AG04450 (cell line): ENCODE measurements around the gene SLC47A2. TPM values are rescaled to one million over a fixed set of nuclear protein-coding genes. Genes with fewer than 3 reads are reported as not detected.

ENCODE experiments used
- CTCF ChIA-PET: fragments of 300-600, 350-600 bp; formaldehyde crosslinking; extraction: SDS; loops from one replicate; lab custom pipeline; 2022; ENCODE audit warnings: antibody characterized with exemption, inconsistent platforms; lab: Charles Lee
- POLR2A ChIA-PET: fragments of 350-600 bp; formaldehyde crosslinking; extraction: SDS; loops from one replicate; lab custom pipeline; 2021; ENCODE audit warnings: antibody characterized with exemption, inconsistent platforms; lab: Yijun Ruan, JAX
- DNase-seq: peaks from one replicate; pipeline ENCODE4 v3.0.0-alpha.2; 2011; ENCODE audit warnings: low read depth, low spot score
- H3K27ac ChIP-seq: one replicate; pipeline ENCODE4 v1.5.1; 2012; ENCODE audit warnings: low read depth, low read length, control low read depth
- H3K27me3 ChIP-seq: one replicate; pipeline ENCODE4 v1.6.0; 2012; ENCODE audit warnings: low read length; ENCODE audit not compliant: control insufficient read depth, insufficient read depth
- H3K4me3 ChIP-seq: 2 replicates; pipeline ENCODE4 v1.5.1; 2011; ENCODE audit warnings: mild to moderate bottlenecking, low read depth, low read length, control low read depth
- H3K9me3 ChIP-seq: 2 replicates; pipeline ENCODE4 v1.5.1; 2012; ENCODE audit warnings: low read length; ENCODE audit not compliant: control insufficient read depth, insufficient read depth
- polyA plus RNA-seq: library from polyadenylated mRNA; depleted of rRNA; stranded (reverse); fragments of >200 nt; gene quantifications from 2 replicates; pipeline ENCODE4 v1.2.3, GENCODE V29; 2011
- TF ChIP-seq, protein P1 (sequence below): IDR thresholded peaks from 2 replicates; pipeline ENCODE4 v1.5.1; 2011; ENCODE audit warnings: low read depth, low read length, control low read depth, inconsistent platforms

SLC47A2 gene
- polyA plus RNA-seq, 1 experiment: not detected

DNA sequence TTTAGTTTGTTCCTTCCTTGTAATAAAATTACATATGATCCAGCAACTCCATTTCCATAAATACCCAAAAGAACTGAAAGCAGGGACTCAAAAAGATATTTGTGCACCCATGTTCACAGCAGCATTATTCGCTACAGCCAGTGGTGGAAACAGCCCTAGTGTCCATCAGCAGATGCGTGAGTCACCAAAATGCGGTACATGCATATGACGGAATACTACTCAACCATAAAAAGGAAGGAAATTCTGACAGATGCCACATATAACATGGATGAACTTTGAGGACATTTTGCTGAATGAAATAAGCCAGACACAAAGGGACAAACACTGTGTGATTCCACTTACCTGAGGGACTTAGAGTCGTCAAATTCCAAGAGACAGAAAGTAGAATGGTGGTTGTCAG lies 9.1 kb upstream of the SLC47A2 start:
- POLR2A ChIA-PET: no interaction called here
- H3K4me3 ChIP-seq: no peak overlapping the region
- DNase-seq: no peak
- TF ChIP-seq, protein P1, sequence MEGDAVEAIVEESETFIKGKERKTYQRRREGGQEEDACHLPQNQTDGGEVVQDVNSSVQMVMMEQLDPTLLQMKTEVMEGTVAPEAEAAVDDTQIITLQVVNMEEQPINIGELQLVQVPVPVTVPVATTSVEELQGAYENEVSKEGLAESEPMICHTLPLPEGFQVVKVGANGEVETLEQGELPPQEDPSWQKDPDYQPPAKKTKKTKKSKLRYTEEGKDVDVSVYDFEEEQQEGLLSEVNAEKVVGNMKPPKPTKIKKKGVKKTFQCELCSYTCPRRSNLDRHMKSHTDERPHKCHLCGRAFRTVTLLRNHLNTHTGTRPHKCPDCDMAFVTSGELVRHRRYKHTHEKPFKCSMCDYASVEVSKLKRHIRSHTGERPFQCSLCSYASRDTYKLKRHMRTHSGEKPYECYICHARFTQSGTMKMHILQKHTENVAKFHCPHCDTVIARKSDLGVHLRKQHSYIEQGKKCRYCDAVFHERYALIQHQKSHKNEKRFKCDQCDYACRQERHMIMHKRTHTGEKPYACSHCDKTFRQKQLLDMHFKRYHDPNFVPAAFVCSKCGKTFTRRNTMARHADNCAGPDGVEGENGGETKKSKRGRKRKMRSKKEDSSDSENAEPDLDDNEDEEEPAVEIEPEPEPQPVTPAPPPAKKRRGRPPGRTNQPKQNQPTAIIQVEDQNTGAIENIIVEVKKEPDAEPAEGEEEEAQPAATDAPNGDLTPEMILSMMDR: no peak
- CTCF ChIA-PET: no interaction called here
- H3K27ac ChIP-seq: no peak overlapping the region
- no peaks in the 10 kb centered on the region for H3K9me3 ChIP-seq
- H3K27me3 ChIP-seq: peaks cover 6% of the 10 kb centered on the region

DNA sequence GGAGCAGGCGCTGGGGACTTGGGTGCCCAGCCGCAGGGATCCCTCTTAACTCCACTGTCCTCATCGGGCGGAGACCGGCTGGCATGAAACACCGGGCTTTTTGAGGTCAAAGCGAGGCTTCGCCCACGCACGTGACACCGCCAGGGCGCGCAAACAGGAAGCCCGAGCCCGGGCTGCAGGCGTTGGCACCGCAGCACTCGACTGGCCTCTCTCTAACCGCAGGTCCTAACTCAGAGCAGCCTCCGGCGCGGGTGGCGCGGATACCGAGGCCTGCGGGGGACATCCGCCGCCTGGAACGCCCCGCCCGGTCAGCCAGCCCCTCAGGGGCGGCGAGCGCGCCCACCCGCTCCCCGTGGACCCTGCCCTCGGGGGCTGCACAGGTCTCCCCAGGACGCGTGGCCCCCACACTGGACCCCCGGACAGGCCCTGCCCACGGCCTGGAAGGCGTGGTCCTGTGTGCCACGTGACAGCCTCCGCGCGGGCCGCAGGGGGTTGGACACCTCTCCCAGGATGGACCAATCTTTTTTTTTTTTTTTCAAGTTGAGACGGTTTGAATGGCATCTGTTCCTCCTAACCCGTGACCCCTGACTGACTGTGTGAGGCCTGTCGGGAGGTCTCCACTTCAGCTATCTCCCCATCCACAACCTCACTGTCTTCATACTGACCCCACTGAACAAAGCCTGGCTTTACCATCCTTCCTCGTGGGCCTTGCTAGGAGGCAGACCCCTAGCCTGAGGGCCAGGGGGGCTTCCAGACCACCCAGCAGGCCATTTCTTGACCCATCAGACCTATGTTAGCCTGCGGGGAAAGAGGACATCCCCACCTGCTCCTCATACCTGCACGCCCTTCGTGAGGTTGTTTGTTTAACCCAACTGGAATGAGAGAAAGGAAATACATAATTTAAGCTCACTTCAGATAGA lies 8.4 kb upstream of the SLC47A2 start:
- H3K4me3 ChIP-seq: no peak overlapping the region; the same call in 1 of the 2 replicates
- DNase-seq: no peak
- TF ChIP-seq, protein P1: no peak
- H3K9me3 ChIP-seq: no peaks in the 10 kb centered on the region
- H3K27ac ChIP-seq: no peak overlapping the region
- peaks cover 6% of the 10 kb centered on the region for H3K27me3 ChIP-seq
- POLR2A ChIA-PET: no interaction called here
- CTCF ChIA-PET: no interaction called here

DNA sequence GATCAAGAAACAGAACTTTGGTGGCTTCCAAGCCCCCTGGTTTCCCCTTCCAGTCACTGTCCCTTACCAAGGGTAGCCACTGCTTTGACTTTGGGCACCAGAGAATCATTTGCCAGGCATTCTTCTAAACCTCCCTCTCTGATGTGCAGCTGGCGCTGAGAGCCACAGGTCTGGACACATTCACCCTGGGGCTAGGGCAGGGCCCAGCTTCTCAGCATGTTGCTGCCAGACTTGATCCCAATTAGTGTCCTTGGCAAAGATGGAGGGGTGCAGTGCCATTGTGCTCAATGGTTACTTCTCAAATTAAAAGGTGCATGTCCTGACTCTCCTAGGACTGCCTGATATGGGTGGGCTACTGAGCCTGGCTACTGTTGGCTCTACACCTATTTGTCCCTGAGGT lies 7.6 kb upstream of the SLC47A2 start:
- TF ChIP-seq, protein P1: no peak
- no peak overlapping the region for H3K4me3 ChIP-seq
- H3K27ac ChIP-seq: no peak overlapping the region
- H3K27me3 ChIP-seq: peaks cover 10% of the 10 kb centered on the region
- no peaks in the 10 kb centered on the region for H3K9me3 ChIP-seq
- POLR2A ChIA-PET: no interaction called here
- no peak for DNase-seq
- CTCF ChIA-PET: no interaction called here

DNA sequence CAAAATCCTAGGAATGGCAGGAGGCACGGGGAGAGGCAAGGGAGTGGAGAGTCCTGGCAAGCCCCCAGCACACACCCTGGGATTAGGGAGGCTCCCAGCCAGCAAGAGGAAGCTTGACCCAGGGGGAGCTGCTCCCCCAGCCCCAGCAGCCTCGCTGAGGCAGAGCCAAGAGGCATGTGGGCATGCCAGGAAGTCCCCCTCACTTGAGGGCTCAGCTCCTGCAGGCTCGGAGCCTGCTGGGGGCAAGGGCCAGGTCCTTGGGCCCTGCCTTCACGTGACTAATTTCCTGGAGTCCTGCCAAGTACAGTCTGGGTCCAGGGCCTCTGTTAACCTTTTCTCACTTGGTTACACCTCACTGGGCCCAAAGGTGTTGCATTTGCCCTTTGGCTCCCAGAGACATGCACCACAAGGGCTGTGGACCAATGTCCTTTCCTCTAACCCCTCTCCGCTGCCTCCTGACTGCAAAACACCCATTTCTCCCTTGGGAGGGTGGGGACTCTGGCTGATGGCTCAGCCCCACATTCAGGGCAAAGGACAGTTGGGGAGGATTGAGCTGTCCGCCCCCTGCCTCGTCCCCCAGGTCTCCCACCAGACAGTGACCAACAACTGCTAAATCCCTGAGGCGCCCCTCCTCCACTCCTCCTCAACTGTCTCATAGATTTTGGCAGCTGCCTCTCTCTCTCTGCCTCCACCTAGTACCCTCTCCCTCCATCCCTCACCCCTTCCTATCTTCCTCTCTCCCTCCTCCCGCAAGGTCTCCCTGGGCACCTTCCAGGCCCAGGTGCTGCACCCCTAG lies 4.4 kb upstream of the SLC47A2 start:
- ChIA-PET POLR2A (interaction anchor here (0.8 kb wide), 1 partner anchor 24 kb away, joined by 4 read pairs; no protein-coding TSS in a partner anchor), CTCF (no interaction called here)
- H3K27ac ChIP-seq: no peak overlapping the region
- no peak for DNase-seq
- TF ChIP-seq, protein P1: no peak
- H3K4me3 ChIP-seq: no peak overlapping the region
- no peaks in the 10 kb centered on the region for H3K9me3 ChIP-seq
- H3K27me3 ChIP-seq: peaks cover 21% of the 10 kb centered on the region

DNA sequence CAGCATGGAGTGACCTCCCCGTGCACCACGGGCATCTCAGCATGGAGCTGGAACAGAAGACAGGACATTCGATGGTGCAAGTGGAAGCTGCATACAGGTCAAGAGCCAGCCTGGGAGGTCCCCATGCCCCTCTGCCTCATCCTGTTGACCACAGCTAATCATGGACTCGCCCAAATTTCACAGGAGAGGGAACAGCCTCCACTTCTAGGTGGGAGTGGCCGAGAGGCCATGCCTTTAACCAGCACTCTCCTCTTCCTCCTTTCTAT lies 3.8 kb upstream of the SLC47A2 start:
- no peak overlapping the region for H3K27ac ChIP-seq
- TF ChIP-seq, protein P1: no peak
- POLR2A ChIA-PET: interaction anchor here (0.8 kb wide), 1 partner anchor 25 kb away, joined by 4 read pairs; no protein-coding TSS in a partner anchor
- H3K4me3 ChIP-seq: no peak overlapping the region
- no peak for DNase-seq
- H3K27me3 ChIP-seq: peaks cover 21% of the 10 kb centered on the region
- no peaks in the 10 kb centered on the region for H3K9me3 ChIP-seq
- CTCF ChIA-PET: no interaction called here
